Mucosa of stomach (tissue), 1 donor: ENCODE data around the gene TAL1.

Experiments
- H3K27me3 ChIP-seq: one replicate; pipeline ENCODE4 v1.7.0; 2013; ENCODE audit warnings: mild to moderate bottlenecking, low read length; ENCODE audit not compliant: control insufficient read depth, insufficient read depth
- H3K36me3 ChIP-seq: one replicate; pipeline ENCODE4 v1.7.0; 2013; ENCODE audit warnings: low read length; ENCODE audit not compliant: control insufficient read depth, insufficient read depth
- H3K4me1 ChIP-seq: one replicate; pipeline ENCODE4 v1.7.0; 2013; ENCODE audit warnings: mild to moderate bottlenecking, low read length; ENCODE audit not compliant: control insufficient read depth, insufficient read depth
- H3K4me3 ChIP-seq: one replicate; pipeline ENCODE4 v1.7.0; 2013; ENCODE audit warnings: low read length
- H3K9ac ChIP-seq: one replicate; pipeline ENCODE4 v1.7.0; 2013; ENCODE audit warnings: mild to moderate bottlenecking, low read length, moderate library complexity
- H3K9me3 ChIP-seq: one replicate; pipeline ENCODE4 v1.7.0; 2013; ENCODE audit warnings: mild to moderate bottlenecking, low read length, moderate library complexity; ENCODE audit not compliant: control insufficient read depth
- donor health status: Pancreatic carcinoma.

Gene TAL1

GRCh38 chr1:47216278-47217059, 15.6 kb downstream of the TAL1 start:
- Histone ChIP-seq H3K9me3 (no peaks in the 10 kb centered on the region), H3K9ac (no peak overlapping the region), H3K27me3 (peaks cover 2% of the 10 kb centered on the region), H3K4me1 (no peaks in the 10 kb centered on the region), H3K4me3 (no peak overlapping the region), H3K36me3 (no peaks in the 10 kb centered on the region)

- Histone ChIP-seq H3K4me3 (no peak overlapping the region), H3K4me1 (no peaks in the 10 kb centered on the region), H3K36me3 (no peaks in the 10 kb centered on the region), H3K27me3 (no peaks in the 10 kb centered on the region), H3K9me3 (no peaks in the 10 kb centered on the region), H3K9ac (no peak overlapping the region)
Observed at GRCh38 chr1:47215713-47216112, 16.3 kb downstream of the TAL1 start.

- Histone ChIP-seq H3K9me3 (no peaks in the 10 kb centered on the region), H3K9ac (no peak overlapping the region)
Observed at GRCh38 chr1:47214549-47214948, 17.5 kb downstream of the TAL1 start.

DNA sequence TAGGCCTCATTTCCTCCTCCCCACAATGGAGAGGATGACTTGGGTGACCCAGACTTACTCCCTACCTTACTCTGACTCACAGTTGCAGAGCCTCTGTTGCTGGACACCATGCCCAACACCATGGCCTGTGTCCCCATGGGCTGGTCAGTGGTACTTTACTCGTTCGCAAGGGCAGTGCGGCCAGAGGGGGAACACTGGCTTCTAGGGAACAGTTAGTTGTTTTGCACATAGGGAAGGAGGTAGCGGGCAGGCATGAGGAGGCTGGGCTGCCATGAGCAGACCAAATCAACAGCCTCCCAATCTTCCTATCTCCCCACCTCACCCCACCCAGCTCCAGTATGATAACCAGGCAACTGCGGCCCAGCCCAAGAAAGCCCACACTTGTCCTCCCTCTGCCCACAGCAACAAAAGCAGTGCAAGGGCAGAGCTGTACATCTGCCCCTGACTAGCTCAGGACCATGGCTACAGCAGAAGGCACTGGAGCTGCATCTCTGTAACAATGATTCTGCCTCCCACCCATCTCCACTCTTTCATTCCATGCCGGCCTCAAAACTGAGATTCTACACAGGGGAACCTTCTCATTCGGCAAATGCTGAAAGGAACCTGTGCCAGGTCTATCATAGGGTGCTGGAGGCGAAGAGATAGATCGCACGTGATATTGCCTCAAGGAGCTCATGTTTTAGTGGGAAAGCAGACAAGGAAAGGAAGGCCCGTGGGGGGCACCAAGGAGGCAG, 18.6 kb downstream of the TAL1 start:
- H3K4me1 ChIP-seq: no peaks in the 10 kb centered on the region
- no peaks in the 10 kb centered on the region for H3K36me3 ChIP-seq
- H3K27me3 ChIP-seq: peaks cover 12% of the 10 kb centered on the region
- no peaks in the 10 kb centered on the region for H3K9me3 ChIP-seq
- H3K9ac ChIP-seq: no peak overlapping the region
- no peak overlapping the region for H3K4me3 ChIP-seq

More at GRCh38 chr1:47214549-47214948, 17.5 kb downstream of the TAL1 start:
- H3K4me1 ChIP-seq: no peaks in the 10 kb centered on the region
- H3K27me3 ChIP-seq: peaks cover 1% of the 10 kb centered on the region
- no peaks in the 10 kb centered on the region for H3K36me3 ChIP-seq
- no peak overlapping the region for H3K4me3 ChIP-seq

GRCh38 chr1:47212636-47213229, 19.3 kb downstream of the TAL1 start:
- Histone ChIP-seq H3K9me3 (no peaks in the 10 kb centered on the region), H3K27me3 (peaks cover 16% of the 10 kb centered on the region), H3K4me1 (no peaks in the 10 kb centered on the region), H3K4me3 (no peak overlapping the region), H3K36me3 (no peaks in the 10 kb centered on the region), H3K9ac (no peak overlapping the region)

GRCh38 chr1:47211796-47212269, 20.2 kb downstream of the TAL1 start:
- no peaks in the 10 kb centered on the region for H3K4me1 ChIP-seq
- no peak overlapping the region for H3K9ac ChIP-seq
- H3K4me3 ChIP-seq: no peak overlapping the region
- peaks cover 16% of the 10 kb centered on the region for H3K27me3 ChIP-seq
- no peaks in the 10 kb centered on the region for H3K36me3 ChIP-seq
- no peaks in the 10 kb centered on the region for H3K9me3 ChIP-seq

GRCh38 chr1:47210666-47211065, 21.4 kb downstream of the TAL1 start:
- Histone ChIP-seq H3K9me3 (no peaks in the 10 kb centered on the region), H3K27me3 (peaks cover 16% of the 10 kb centered on the region), H3K4me1 (no peaks in the 10 kb centered on the region), H3K4me3 (no peak overlapping the region), H3K36me3 (no peaks in the 10 kb centered on the region), H3K9ac (no peak overlapping the region)

DNA sequence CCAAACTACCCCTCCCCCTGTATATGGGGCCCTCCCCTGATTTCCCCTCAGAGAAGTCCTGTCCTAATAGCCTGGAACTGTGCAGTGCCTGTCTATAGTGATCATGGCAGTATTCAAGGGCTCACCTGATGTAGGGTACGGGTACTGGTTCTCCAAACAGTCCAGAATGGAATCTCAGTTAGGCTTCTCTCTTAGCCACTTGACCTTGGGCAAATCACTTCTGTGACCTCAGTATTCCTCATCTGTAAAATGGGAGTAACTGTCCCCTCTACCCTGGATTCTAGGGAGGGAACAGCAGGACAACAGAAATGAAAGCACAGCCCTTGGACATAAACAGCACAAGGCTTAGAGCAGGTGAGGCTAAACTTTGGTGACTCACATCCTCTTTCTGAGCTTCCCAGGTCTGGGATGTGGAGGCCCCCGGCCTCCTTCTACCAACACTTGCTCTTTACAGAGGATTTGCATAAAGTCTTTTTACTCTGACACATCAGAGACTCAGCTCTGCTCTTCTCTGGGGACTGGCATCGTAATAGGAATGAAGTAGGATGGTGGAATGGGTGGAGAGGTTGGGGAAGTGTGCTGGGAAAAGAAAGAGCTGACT, 22.2 kb downstream of the TAL1 start:
- no peaks in the 10 kb centered on the region for H3K36me3 ChIP-seq
- H3K27me3 ChIP-seq: peaks cover 16% of the 10 kb centered on the region
- no peaks in the 10 kb centered on the region for H3K4me1 ChIP-seq
- H3K4me3 ChIP-seq: no peak overlapping the region
- H3K9me3 ChIP-seq: no peaks in the 10 kb centered on the region
- no peak overlapping the region for H3K9ac ChIP-seq

GRCh38 chr1:47209091-47209490, 22.9 kb downstream of the TAL1 start:
- no peak overlapping the region for H3K4me3 ChIP-seq
- no peaks in the 10 kb centered on the region for H3K4me1 ChIP-seq
- no peak overlapping the region for H3K9ac ChIP-seq
- no peaks in the 10 kb centered on the region for H3K36me3 ChIP-seq
- H3K27me3 ChIP-seq: peaks cover 18% of the 10 kb centered on the region
- H3K9me3 ChIP-seq: no peaks in the 10 kb centered on the region

DNA sequence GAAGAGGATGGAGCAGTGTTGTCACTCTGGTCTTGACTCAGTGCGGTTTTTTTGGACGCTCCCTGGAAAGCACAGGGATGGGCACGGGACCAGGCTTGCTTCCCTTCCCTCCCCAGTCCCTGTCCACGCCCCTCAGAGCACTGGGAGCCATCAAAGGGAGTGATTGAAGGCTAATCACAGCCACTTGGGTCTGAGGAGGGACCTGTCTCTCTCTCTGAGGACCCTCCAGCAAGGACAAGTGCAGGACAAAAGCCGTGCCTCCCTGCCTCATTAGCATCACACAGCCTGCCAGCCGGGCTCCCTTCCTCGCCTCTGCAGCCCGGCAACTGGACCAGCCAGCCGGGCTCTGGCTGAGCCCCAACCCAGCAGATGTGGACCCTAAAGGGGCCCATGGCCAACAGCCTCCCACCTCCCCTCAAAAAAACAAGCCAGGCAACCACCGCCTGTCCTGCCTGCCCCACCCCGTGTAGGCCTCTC, 23.6 kb downstream of the TAL1 start:
- Histone ChIP-seq H3K27me3 (peaks cover 20% of the 10 kb centered on the region), H3K9me3 (no peaks in the 10 kb centered on the region), H3K4me1 (no peaks in the 10 kb centered on the region), H3K9ac (no peak overlapping the region), H3K4me3 (no peak overlapping the region), H3K36me3 (no peaks in the 10 kb centered on the region)

DNA sequence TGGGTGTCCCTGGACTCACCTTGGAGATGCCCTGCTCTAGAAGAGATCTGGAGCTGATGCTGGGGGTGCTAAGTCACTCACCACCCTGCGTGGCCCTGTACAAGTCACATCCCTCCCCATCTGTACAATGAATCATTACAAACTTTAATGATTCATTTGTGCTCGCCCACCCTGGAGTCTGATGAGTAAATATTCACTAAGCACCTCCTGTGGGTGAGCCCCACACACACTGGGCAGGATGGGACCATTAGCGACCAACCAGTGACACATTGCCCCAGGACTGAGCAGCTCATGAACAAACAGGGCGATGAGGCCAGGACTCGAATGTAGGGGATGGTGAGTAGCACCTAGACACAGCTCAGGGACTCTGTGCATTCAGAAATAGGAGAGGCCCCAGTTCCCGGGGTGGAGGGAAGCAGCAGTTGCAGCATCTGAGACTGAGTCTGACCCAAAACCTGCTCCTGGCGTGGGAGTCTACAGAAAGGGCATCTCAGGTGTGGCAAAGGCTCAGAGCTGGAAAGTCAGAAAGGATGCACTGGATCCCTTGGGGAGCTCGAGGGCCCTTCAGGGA, 24.1 kb downstream of the TAL1 start:
- H3K36me3 ChIP-seq: no peaks in the 10 kb centered on the region
- no peaks in the 10 kb centered on the region for H3K4me1 ChIP-seq
- H3K4me3 ChIP-seq: no peak overlapping the region
- no peaks in the 10 kb centered on the region for H3K9me3 ChIP-seq
- H3K9ac ChIP-seq: no peak overlapping the region
- peaks cover 20% of the 10 kb centered on the region for H3K27me3 ChIP-seq
